ENCODE measurements around the gene NXT1. TPM values are rescaled to one million over a fixed set of nuclear protein-coding genes. Genes with fewer than 3 reads are reported as not detected.
A peak's percentile ranks its signal among the peaks of the same experiment; 100 is the strongest.

The NXT1 gene
- total RNA-seq, 1 donor from 2014 or later: 16.9 TPM

- Mint-ChIP-seq H3K36me3 (ENCODE audit: low read depth) (peaks cover 5% of the 10 kb centered on the region), H3K27ac (ENCODE audit: unreplicated experiment) (no peak overlapping the region), H3K9me3 (ENCODE audit: low read depth) (no peaks in the 10 kb centered on the region), H3K4me3 (ENCODE audit: unreplicated experiment) (no peak overlapping the region), H3K4me1 (ENCODE audit: low read depth) (no peaks in the 10 kb centered on the region), H3K27me3 (ENCODE audit: low read depth) (peaks cover 8% of the 10 kb centered on the region)
- no peak for DNase-seq (ENCODE audit: low spot score)
- TF ChIP-seq CTCF (IDR thresholded peaks at IDR 0.05): no peak
Observed at GRCh38 chr20:23317081-23317480, 33.5 kb upstream of the NXT1 start.

GRCh38 chr20:23318347-23318746, 32.2 kb upstream of the NXT1 start:
- no peak for TF ChIP-seq CTCF (IDR thresholded peaks at IDR 0.05)
- Mint-ChIP-seq H3K4me1 (ENCODE audit: low read depth) (no peaks in the 10 kb centered on the region), H3K9me3 (ENCODE audit: low read depth) (no peaks in the 10 kb centered on the region), H3K36me3 (ENCODE audit: low read depth) (peaks cover 5% of the 10 kb centered on the region), H3K27ac (ENCODE audit: unreplicated experiment) (no peak overlapping the region), H3K4me3 (ENCODE audit: unreplicated experiment) (no peak overlapping the region), H3K27me3 (ENCODE audit: low read depth) (peaks cover 5% of the 10 kb centered on the region)
- no peak for DNase-seq (ENCODE audit: low spot score)

GRCh38 chr20:23320317-23320716, 30.3 kb upstream of the NXT1 start:
- peak; percentile 62 for TF ChIP-seq CTCF (IDR thresholded peaks at IDR 0.05)
- Mint-ChIP-seq H3K36me3 (ENCODE audit: low read depth) (peaks cover 5% of the 10 kb centered on the region), H3K4me3 (ENCODE audit: unreplicated experiment) (no peak overlapping the region), H3K9me3 (ENCODE audit: low read depth) (no peaks in the 10 kb centered on the region), H3K27me3 (ENCODE audit: low read depth) (peaks cover 5% of the 10 kb centered on the region), H3K27ac (ENCODE audit: unreplicated experiment) (no peak overlapping the region), H3K4me1 (ENCODE audit: low read depth) (no peaks in the 10 kb centered on the region)
- no peak for DNase-seq (ENCODE audit: low spot score)

GRCh38 chr20:23325107-23325506, 25.5 kb upstream of the NXT1 start:
- Mint-ChIP-seq H3K9me3 (ENCODE audit: low read depth) (peaks cover 1% of the 10 kb centered on the region), H3K27me3 (ENCODE audit: low read depth) (no peaks in the 10 kb centered on the region), H3K4me1 (ENCODE audit: low read depth) (no peaks in the 10 kb centered on the region), H3K4me3 (ENCODE audit: unreplicated experiment) (no peak overlapping the region), H3K27ac (ENCODE audit: unreplicated experiment) (no peak overlapping the region), H3K36me3 (ENCODE audit: low read depth) (no peaks in the 10 kb centered on the region)
- no peak for TF ChIP-seq CTCF (IDR thresholded peaks at IDR 0.05)
- no peak for DNase-seq (ENCODE audit: low spot score)

- Mint-ChIP-seq H3K27me3 (ENCODE audit: low read depth) (no peaks in the 10 kb centered on the region), H3K27ac (ENCODE audit: unreplicated experiment) (no peak overlapping the region), H3K4me3 (ENCODE audit: unreplicated experiment) (no peak overlapping the region), H3K4me1 (ENCODE audit: low read depth) (no peaks in the 10 kb centered on the region), H3K9me3 (ENCODE audit: low read depth) (peaks cover 4% of the 10 kb centered on the region), H3K36me3 (ENCODE audit: low read depth) (no peaks in the 10 kb centered on the region)
- no peak for DNase-seq (ENCODE audit: low spot score)
- no peak for TF ChIP-seq CTCF (IDR thresholded peaks at IDR 0.05)
Observed at GRCh38 chr20:23326774-23327173, 23.8 kb upstream of the NXT1 start.

Data from chondrocyte (in vitro differentiated cells).